IMR-90 (cell line): Measurements from ENCODE around the gene B3GALT6. TPM values are rescaled to one million over a fixed set of nuclear protein-coding genes. Genes with fewer than 3 reads are reported as not detected.

Source experiments
- ATAC-seq: fragments of 200-7000 bp; cut with Tn5 transposase; 2 replicates; pipeline ENCODE4 v1.9.1; 2020; ENCODE audit warnings: low read depth, mild to moderate bottlenecking, moderate library complexity
- BruUV-seq: library from RNA; stranded (reverse); fragments of 400-500 nt; replicated peaks from 2 replicates; lab custom pipeline; 2021; lab: Mats Ljungman, UMichigan
- CTCF ChIA-PET: fragments of 300-600 bp; formaldehyde crosslinking; extraction: SDS; loops from one replicate; lab custom pipeline; 2021; ENCODE audit warnings: antibody characterized with exemption; lab: Yijun Ruan, JAX
- POLR2A ChIA-PET: fragments of 300-600 bp; sonication (Branson Sonifier 250); formaldehyde crosslinking; loops from one replicate; lab custom pipeline; 2022; ENCODE audit warnings: antibody characterized with exemption; ENCODE audit not compliant: unreplicated experiment; lab: Charles Lee
- DNase-seq: peaks from one replicate; pipeline ENCODE4 v3.0.0; 2013
- H2AFZ ChIP-seq: replicated peaks from 2 replicates; pipeline ENCODE3; 2013; ENCODE audit warnings: low read length, mild to moderate bottlenecking; ENCODE audit not compliant: poor library complexity
- H2AK5ac ChIP-seq: 2 replicates; pipeline ENCODE4 v1.6.1; 2013; ENCODE audit warnings: low read depth, low read length, inconsistent platforms
- H2AK9ac ChIP-seq: replicated peaks from 2 replicates; pipeline ENCODE3; 2013; ENCODE audit warnings: mild to moderate bottlenecking, low read depth, low read length, moderate library complexity; ENCODE audit not compliant: poor library complexity
- H2BK120ac ChIP-seq: 2 replicates; pipeline ENCODE4 v1.6.1; 2013; ENCODE audit warnings: low read depth, low read length, inconsistent platforms
- H2BK15ac ChIP-seq: 3 replicates; pipeline ENCODE4 v1.6.1; 2013; ENCODE audit warnings: low read depth, low read length, inconsistent platforms
- H2BK20ac ChIP-seq: 2 replicates; pipeline ENCODE4 v1.6.1; 2013; ENCODE audit warnings: low read depth, mild to moderate bottlenecking, inconsistent platforms, low read length, moderate library complexity
- H2BK5ac ChIP-seq: 2 replicates; pipeline ENCODE4 v1.6.1; 2013; ENCODE audit warnings: mild to moderate bottlenecking, low read depth, low read length, inconsistent platforms; ENCODE audit not compliant: poor library complexity, severe bottlenecking
- H3K14ac ChIP-seq: replicated peaks from 2 replicates; pipeline ENCODE4 v1.6.1; 2013; ENCODE audit warnings: low read depth, low read length, inconsistent platforms
- H3K18ac ChIP-seq: 2 replicates; pipeline ENCODE4 v1.6.1; 2013; ENCODE audit warnings: low read depth, low read length, control low read depth
- H3K23ac ChIP-seq: 2 replicates; pipeline ENCODE4 v1.6.1; 2013; ENCODE audit warnings: low read depth, low read length, inconsistent platforms
- H3K27ac ChIP-seq: 2 replicates; pipeline ENCODE4 v1.5.1; 2013; ENCODE audit warnings: mild to moderate bottlenecking, control low read depth, low read length; ENCODE audit not compliant: insufficient read depth
- H3K27me3 ChIP-seq: 2 replicates; pipeline ENCODE4 v1.6.1; 2013; ENCODE audit warnings: low read length; ENCODE audit not compliant: control insufficient read depth, insufficient read depth
- H3K36me3 ChIP-seq: 2 replicates; pipeline ENCODE4 v1.6.1; 2013; ENCODE audit warnings: low read length, mixed read lengths; ENCODE audit not compliant: control insufficient read depth, insufficient read depth
- H3K4ac ChIP-seq: 2 replicates; pipeline ENCODE4 v1.6.1; 2013; ENCODE audit warnings: low read depth, low read length, inconsistent platforms
- H3K4me1 ChIP-seq: 2 replicates; pipeline ENCODE4 v1.6.1; 2013; ENCODE audit warnings: low read length, mixed read lengths; ENCODE audit not compliant: control insufficient read depth, insufficient read depth
- H3K4me2 ChIP-seq: 2 replicates; pipeline ENCODE4 v1.6.1; 2013; ENCODE audit warnings: low read depth, mild to moderate bottlenecking, control low read depth, low read length, moderate library complexity
- H3K4me3 ChIP-seq: 2 replicates; pipeline ENCODE4 v1.5.1; 2013; ENCODE audit warnings: low read depth, mild to moderate bottlenecking, control low read depth, low read length, moderate library complexity; ENCODE audit not compliant: insufficient read depth
- H3K56ac ChIP-seq: 2 replicates; pipeline ENCODE4 v1.6.1; 2013; ENCODE audit warnings: low read length, inconsistent platforms; ENCODE audit not compliant: insufficient read depth; ENCODE audit errors: extremely low read depth
- H3K79me1 ChIP-seq, 2 experiments: 2 replicates each; pipeline ENCODE4 v1.6.1; 2013; ENCODE audit warnings: low read length in 2 of 2, inconsistent platforms in 1 of 2, low read depth in 1 of 2
- H3K9ac ChIP-seq: 2 replicates; pipeline ENCODE4 v1.6.1; 2013; ENCODE audit warnings: low read depth, low read length, control low read depth
- H3K9me1 ChIP-seq: 2 replicates; pipeline ENCODE4 v1.6.1; 2013; ENCODE audit warnings: low read length, inconsistent platforms; ENCODE audit not compliant: insufficient read depth
- H3K9me3 ChIP-seq: 2 replicates; pipeline ENCODE4 v1.6.1; 2013; ENCODE audit warnings: low read length; ENCODE audit not compliant: control insufficient read depth, insufficient read depth
- H4K20me1 ChIP-seq: 2 replicates; pipeline ENCODE4 v1.6.1; 2013; ENCODE audit warnings: low read length, inconsistent platforms; ENCODE audit not compliant: insufficient read depth
- H4K5ac ChIP-seq: 2 replicates; pipeline ENCODE4 v1.6.1; 2013; ENCODE audit warnings: mild to moderate bottlenecking, low read depth, low read length, control low read depth
- H4K8ac ChIP-seq, 2 experiments: 2 replicates each; pipeline ENCODE4 v1.6.1; 2013; ENCODE audit warnings: low read depth in 2 of 2, low read length in 2 of 2, control low read depth in 1 of 2, inconsistent platforms in 1 of 2
- H4K91ac ChIP-seq: 2 replicates; pipeline ENCODE4 v1.6.1; 2013; ENCODE audit warnings: low read depth, low read length, inconsistent platforms; ENCODE audit not compliant: insufficient read depth
- BHLHE40 ChIP-seq: fragments of 150-350 bp; IDR thresholded peaks from 2 replicates; pipeline ENCODE4 v1.6.1; 2016; ENCODE audit warnings: mild to moderate bottlenecking, low read depth, low read length
- CHD1 ChIP-seq: IDR thresholded peaks from 2 replicates; pipeline ENCODE4 v1.6.1; 2012; ENCODE audit warnings: low read depth, low read length, improper control_type of control experiment
- CTCF ChIP-seq: conservative IDR thresholded peaks from 2 replicates; pipeline ENCODE4 v1.5.1; 2012; ENCODE audit warnings: mild to moderate bottlenecking, low read depth, low read length, improper control_type of control experiment
- MAFK ChIP-seq: IDR thresholded peaks from 2 replicates; pipeline ENCODE4 v1.6.1; 2012; ENCODE audit warnings: low read depth, low read length, improper control_type of control experiment
- MAZ ChIP-seq: IDR thresholded peaks from 2 replicates; pipeline ENCODE4 v1.6.1; 2012; ENCODE audit warnings: low read depth, mild to moderate bottlenecking, low read length, improper control_type of control experiment, moderate library complexity, borderline replicate concordance
- MXI1 ChIP-seq: IDR thresholded peaks from 2 replicates; pipeline ENCODE4 v1.6.1; 2012; ENCODE audit warnings: low read depth, mild to moderate bottlenecking, low read length, moderate library complexity, borderline replicate concordance
- POLR2A ChIP-seq: IDR thresholded peaks from 2 replicates; pipeline ENCODE4 v1.6.1; 2012; ENCODE audit warnings: mild to moderate bottlenecking, low read depth, low read length
- RFX5 ChIP-seq: IDR thresholded peaks from 2 replicates; pipeline ENCODE4 v1.8.0; 2012; ENCODE audit warnings: low read depth, mild to moderate bottlenecking, low read length, moderate library complexity
- SMC3 ChIP-seq: fragments of 150-350 bp; IDR thresholded peaks from 2 replicates; pipeline ENCODE4 v1.6.1; 2016; ENCODE audit warnings: low read depth, mild to moderate bottlenecking, antibody characterized with exemption, low read length, moderate library complexity
- USF2 ChIP-seq: fragments of 150-350 bp; IDR thresholded peaks from 2 replicates; pipeline ENCODE4 v1.6.1; 2017; ENCODE audit warnings: mild to moderate bottlenecking, antibody characterized with exemption, low read length, low read depth
- WGBS, 2 experiments: methylation state at CpG; one replicate each; pipeline versions ENCODE4 v1.1.5 to v1.1.7; 2013; ENCODE audit warnings: missing lambda C conversion rate in 2 of 2; ENCODE audit not compliant: insufficient read length in 1 of 2; ENCODE audit errors: extremely low coverage in 2 of 2; 5-methylcytosine and 5-hydroxymethylcytosine counted together
- dilution Hi-C: fragments of 300-500 bp; cut with HindIII; formaldehyde crosslinking; loops from one replicate; pipeline ENCODE4 v1.14.3; 2018; ENCODE audit warnings: low sequenced_read_pairs; ENCODE audit not compliant: unreplicated experiment
- in situ Hi-C: fragments of 300-500 bp; cut with MboI; formaldehyde crosslinking; loops from 3 replicates; pipeline ENCODE4 v1.14.3; 2019; ENCODE audit warnings: low sequenced_read_pairs, inconsistent platforms, mixed read lengths
- intact Hi-C: fragments of 100-400 bp; cut with micrococcal nuclease; formaldehyde crosslinking; loops from 2 replicates; pipeline ENCODE4 v1.10.0; 2022
- polyA plus RNA-seq, 3 experiments: library from polyadenylated mRNA; depleted of rRNA; stranded (reverse); fragments of >200 nt; gene quantifications; 2 replicates each; pipeline ENCODE4 v1.2.3, GENCODE V29; 2012; ENCODE audit warnings: low replicate concordance in 1 of 3
- total RNA-seq: library from RNA; depleted of rRNA; stranded (reverse); fragments of >200 nt; gene quantifications from 2 replicates; pipeline ENCODE4 v1.2.3, GENCODE V29; 2012

Gene B3GALT6
- total and polyA plus RNA-seq, 2 of the 4 experiments (the other 2 are of a cell fraction): 12.2 to 23.0 TPM

- H3K9ac ChIP-seq: no peak overlapping the region
- no peak overlapping the region for H2AFZ ChIP-seq
- H2BK15ac ChIP-seq: no peak overlapping the region
- no peak overlapping the region for H2AK9ac ChIP-seq
- H3K9me1 ChIP-seq: peaks cover 9% of the 10 kb centered on the region
- H2BK5ac ChIP-seq: no peak overlapping the region
- H3K4me2 ChIP-seq: no peak overlapping the region
- H4K8ac ChIP-seq: no peak overlapping the region
- dilution Hi-C loops (no loop called here), in situ Hi-C loops (no loop called here), intact Hi-C loops (no loop called here)
- ChIA-PET POLR2A (no interaction called here), CTCF (no interaction called here)
- no peak for ATAC-seq
- no peak overlapping the region for H4K91ac ChIP-seq
- no peaks in the 10 kb centered on the region for H3K9me3 ChIP-seq
- peaks cover 78% of the 10 kb centered on the region for H3K36me3 ChIP-seq
- no peak overlapping the region for H3K4ac ChIP-seq
- peaks cover 44% of the 10 kb centered on the region for H4K20me1 ChIP-seq
- no peak overlapping the region for H4K5ac ChIP-seq
- DNase-seq: no peak
- H3K4me3 ChIP-seq: no peak overlapping the region
- no peak overlapping the region for H3K23ac ChIP-seq
- no peak overlapping the region for H3K14ac ChIP-seq
- H2BK120ac ChIP-seq: no peak overlapping the region
- H3K27ac ChIP-seq: no peak overlapping the region
- TF ChIP-seq USF2 (no peak), CTCF (no peak), MXI1 (no peak), CHD1 (no peak), SMC3 (no peak), RFX5 (no peak), BHLHE40 (no peak), MAFK (no peak), MAZ (no peak), POLR2A (no peak)
- H3K18ac ChIP-seq: no peak overlapping the region
- H3K4me1 ChIP-seq: no peaks in the 10 kb centered on the region
- H3K56ac ChIP-seq: no peak overlapping the region
- H2AK5ac ChIP-seq: no peak overlapping the region
- BruUV-seq: no TSS peak
- peaks cover 11 to 46% of the 10 kb centered on the region in 2 experiments; a peak in 3 of 4 replicates for H3K79me1 ChIP-seq
- no peaks in the 10 kb centered on the region for H3K27me3 ChIP-seq
- 96% methylated on average over 38 of the region's 44 CpGs; no CpG with 5 or more reads in 1 of the 2 experiments for WGBS, 2 experiments
- no peak overlapping the region for H2BK20ac ChIP-seq
These were observed 9.3 kb upstream of the B3GALT6 start for GRCh38 chr1:1222575-1223225.
